ENCODE measurements around the gene COX7A2L. TPM values are rescaled to one million over a fixed set of nuclear protein-coding genes. Genes with fewer than 3 reads are reported as not detected.

Gene COX7A2L
- polyA plus RNA-seq, 1 of the 3 experiments (the other 2 are of a cell fraction), result 77.6 TPM

DNA sequence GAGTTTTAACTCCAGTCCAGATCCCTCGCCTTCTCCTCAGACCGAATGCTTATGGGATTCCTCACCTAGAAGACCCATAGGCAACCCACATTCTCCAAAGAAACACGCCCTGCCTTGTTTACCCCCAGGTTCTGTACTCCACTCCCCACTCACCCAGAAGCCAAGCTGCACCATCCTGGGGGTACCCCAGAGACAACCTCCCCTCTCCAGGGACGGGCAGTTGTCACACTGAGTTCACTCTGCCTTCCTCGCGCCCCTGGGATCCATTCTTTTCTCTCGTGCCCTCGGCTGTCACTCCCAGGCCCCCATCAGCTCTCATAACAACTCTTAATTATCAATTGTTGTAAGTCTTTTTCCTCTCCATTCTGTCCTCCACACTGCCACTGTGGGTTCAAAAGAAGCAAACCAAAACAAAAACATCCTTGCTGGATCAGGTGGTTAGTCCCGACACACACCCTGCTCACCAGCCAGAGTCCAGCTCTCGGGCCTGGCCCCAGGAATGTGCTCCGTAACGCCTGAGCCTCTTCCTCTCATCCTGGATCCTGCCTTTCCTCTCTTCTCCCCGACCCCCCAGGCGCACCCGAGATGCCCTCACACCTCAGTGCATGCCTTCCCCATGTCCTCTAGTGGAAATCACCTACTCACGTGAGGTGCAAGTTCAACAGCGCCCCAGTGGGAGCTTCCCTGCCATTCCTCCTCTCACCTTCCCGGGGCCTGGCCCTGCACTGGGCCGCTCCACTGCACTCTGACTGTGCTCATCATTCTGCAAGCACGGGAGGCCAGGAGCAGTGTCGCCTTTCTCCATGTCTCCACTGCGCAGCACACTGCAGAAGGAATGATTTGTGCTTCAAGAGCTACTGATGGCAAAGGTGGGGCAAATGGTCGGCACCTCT lies 20.7 kb downstream of the COX7A2L start:
- Histone ChIP-seq H3F3A (replicated peaks; ENCODE audit: insufficient read depth) (peaks cover 10% of the 10 kb centered on the region), H2AFZ (ENCODE audit: low read depth) (no peak overlapping the region), H3K4me3 (ENCODE audit: low read depth in 2 of 2, low read length in 1 of 2) (no peak overlapping the region), H3K27me3 (ENCODE audit: insufficient read depth) (no peaks in the 10 kb centered on the region), H3K79me2 (ENCODE audit: insufficient read depth) (peaks cover 59% of the 10 kb centered on the region), H3K4me2 (no peak overlapping the region), H3K27ac (ENCODE audit: low read depth in 2 of 2, low read length in 1 of 2) (no peak overlapping the region; a peak in 1 of 4 replicates), H3K36me3 (replicated peaks in 1 of 2; ENCODE audit: control insufficient read depth in 1 of 2, insufficient read depth in 2 of 2, low read length in 1 of 2) (peaks cover 30 to 36% of the 10 kb centered on the region in 2 experiments), H4K20me1 (ENCODE audit: insufficient read depth) (no peaks in the 10 kb centered on the region), H3K9ac (no peak overlapping the region), H3K4me1 (ENCODE audit: control insufficient read depth in 1 of 2, insufficient read depth in 2 of 2, low read depth in 1 of 2, low read length in 1 of 2) (peaks cover 17 to 19% of the 10 kb centered on the region in 2 experiments; a peak in 3 of 4 replicates), H3K9me2 (no peaks in the 10 kb centered on the region), H3K9me3 (no peaks in the 10 kb centered on the region)
- POLR2A ChIA-PET, result interaction anchor here (1.1 kb wide), 1 partner anchor 12 kb away, joined by 3 read pairs; no protein-coding TSS in a partner anchor
- TF ChIP-seq, protein P1, sequence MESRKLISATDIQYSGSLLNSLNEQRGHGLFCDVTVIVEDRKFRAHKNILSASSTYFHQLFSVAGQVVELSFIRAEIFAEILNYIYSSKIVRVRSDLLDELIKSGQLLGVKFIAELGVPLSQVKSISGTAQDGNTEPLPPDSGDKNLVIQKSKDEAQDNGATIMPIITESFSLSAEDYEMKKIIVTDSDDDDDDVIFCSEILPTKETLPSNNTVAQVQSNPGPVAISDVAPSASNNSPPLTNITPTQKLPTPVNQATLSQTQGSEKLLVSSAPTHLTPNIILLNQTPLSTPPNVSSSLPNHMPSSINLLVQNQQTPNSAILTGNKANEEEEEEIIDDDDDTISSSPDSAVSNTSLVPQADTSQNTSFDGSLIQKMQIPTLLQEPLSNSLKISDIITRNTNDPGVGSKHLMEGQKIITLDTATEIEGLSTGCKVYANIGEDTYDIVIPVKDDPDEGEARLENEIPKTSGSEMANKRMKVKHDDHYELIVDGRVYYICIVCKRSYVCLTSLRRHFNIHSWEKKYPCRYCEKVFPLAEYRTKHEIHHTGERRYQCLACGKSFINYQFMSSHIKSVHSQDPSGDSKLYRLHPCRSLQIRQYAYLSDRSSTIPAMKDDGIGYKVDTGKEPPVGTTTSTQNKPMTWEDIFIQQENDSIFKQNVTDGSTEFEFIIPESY (IDR thresholded peaks at IDR 0.05; ENCODE audit: borderline replicate concordance, low read depth), result no peak
- TF ChIP-seq YY1 (IDR thresholded peaks at IDR 0.05; ENCODE audit: low read depth), result no peak
- TF ChIP-seq, protein P2, sequence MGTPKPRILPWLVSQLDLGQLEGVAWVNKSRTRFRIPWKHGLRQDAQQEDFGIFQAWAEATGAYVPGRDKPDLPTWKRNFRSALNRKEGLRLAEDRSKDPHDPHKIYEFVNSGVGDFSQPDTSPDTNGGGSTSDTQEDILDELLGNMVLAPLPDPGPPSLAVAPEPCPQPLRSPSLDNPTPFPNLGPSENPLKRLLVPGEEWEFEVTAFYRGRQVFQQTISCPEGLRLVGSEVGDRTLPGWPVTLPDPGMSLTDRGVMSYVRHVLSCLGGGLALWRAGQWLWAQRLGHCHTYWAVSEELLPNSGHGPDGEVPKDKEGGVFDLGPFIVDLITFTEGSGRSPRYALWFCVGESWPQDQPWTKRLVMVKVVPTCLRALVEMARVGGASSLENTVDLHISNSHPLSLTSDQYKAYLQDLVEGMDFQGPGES (IDR thresholded peaks at IDR 0.05; ENCODE audit: low read depth, low read length), result no peak
- no peak for TF ChIP-seq TAF1 (IDR thresholded peaks at IDR 0.05; ENCODE audit: borderline replicate concordance, low read depth, low read length)
- TF ChIP-seq MEF2A (IDR thresholded peaks at IDR 0.05; ENCODE audit: borderline replicate concordance, low read depth), result no peak
- TF ChIP-seq, protein P3, sequence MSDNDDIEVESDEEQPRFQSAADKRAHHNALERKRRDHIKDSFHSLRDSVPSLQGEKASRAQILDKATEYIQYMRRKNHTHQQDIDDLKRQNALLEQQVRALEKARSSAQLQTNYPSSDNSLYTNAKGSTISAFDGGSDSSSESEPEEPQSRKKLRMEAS (IDR thresholded peaks at IDR 0.05; ENCODE audit: low read depth), result no peak
- TF ChIP-seq, protein P4, sequence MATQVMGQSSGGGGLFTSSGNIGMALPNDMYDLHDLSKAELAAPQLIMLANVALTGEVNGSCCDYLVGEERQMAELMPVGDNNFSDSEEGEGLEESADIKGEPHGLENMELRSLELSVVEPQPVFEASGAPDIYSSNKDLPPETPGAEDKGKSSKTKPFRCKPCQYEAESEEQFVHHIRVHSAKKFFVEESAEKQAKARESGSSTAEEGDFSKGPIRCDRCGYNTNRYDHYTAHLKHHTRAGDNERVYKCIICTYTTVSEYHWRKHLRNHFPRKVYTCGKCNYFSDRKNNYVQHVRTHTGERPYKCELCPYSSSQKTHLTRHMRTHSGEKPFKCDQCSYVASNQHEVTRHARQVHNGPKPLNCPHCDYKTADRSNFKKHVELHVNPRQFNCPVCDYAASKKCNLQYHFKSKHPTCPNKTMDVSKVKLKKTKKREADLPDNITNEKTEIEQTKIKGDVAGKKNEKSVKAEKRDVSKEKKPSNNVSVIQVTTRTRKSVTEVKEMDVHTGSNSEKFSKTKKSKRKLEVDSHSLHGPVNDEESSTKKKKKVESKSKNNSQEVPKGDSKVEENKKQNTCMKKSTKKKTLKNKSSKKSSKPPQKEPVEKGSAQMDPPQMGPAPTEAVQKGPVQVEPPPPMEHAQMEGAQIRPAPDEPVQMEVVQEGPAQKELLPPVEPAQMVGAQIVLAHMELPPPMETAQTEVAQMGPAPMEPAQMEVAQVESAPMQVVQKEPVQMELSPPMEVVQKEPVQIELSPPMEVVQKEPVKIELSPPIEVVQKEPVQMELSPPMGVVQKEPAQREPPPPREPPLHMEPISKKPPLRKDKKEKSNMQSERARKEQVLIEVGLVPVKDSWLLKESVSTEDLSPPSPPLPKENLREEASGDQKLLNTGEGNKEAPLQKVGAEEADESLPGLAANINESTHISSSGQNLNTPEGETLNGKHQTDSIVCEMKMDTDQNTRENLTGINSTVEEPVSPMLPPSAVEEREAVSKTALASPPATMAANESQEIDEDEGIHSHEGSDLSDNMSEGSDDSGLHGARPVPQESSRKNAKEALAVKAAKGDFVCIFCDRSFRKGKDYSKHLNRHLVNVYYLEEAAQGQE (IDR thresholded peaks at IDR 0.05; ENCODE audit: low read depth, low read length), result no peak
- TF ChIP-seq POLR2AphosphoS5 (IDR thresholded peaks at IDR 0.05; ENCODE audit: low read depth, low read length), result no peak
- TF ChIP-seq CHD2 (IDR thresholded peaks at IDR 0.05; ENCODE audit: low read length, partially characterized antibody), result no peak
- TF ChIP-seq, protein P5, sequence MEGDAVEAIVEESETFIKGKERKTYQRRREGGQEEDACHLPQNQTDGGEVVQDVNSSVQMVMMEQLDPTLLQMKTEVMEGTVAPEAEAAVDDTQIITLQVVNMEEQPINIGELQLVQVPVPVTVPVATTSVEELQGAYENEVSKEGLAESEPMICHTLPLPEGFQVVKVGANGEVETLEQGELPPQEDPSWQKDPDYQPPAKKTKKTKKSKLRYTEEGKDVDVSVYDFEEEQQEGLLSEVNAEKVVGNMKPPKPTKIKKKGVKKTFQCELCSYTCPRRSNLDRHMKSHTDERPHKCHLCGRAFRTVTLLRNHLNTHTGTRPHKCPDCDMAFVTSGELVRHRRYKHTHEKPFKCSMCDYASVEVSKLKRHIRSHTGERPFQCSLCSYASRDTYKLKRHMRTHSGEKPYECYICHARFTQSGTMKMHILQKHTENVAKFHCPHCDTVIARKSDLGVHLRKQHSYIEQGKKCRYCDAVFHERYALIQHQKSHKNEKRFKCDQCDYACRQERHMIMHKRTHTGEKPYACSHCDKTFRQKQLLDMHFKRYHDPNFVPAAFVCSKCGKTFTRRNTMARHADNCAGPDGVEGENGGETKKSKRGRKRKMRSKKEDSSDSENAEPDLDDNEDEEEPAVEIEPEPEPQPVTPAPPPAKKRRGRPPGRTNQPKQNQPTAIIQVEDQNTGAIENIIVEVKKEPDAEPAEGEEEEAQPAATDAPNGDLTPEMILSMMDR (IDR thresholded peaks at IDR 0.05), result no peak
- TF ChIP-seq MXI1 (IDR thresholded peaks at IDR 0.05; ENCODE audit: low read depth, low read length), result no peak
- 90% methylated on average over 23 of the region's 23 CpGs for WGBS (ENCODE audit: low lambda C conversion rate)
- CTCF ChIA-PET, result interaction anchor here (1.1 to 4.5 kb wide), 3 partner anchors 11 to 244 kb away, joined by 3 to 28 read pairs (median 12); no protein-coding TSS in a partner anchor
- no peak for DNase-seq
